Sigmoid colon (tissue), 3 donors: ENCODE results near the gene PTPRD.

Experiments used
- CTCF ChIP-seq, 4 experiments: fragments of 450-650 bp in 3 of 4; fragments of 200-600 bp in 1 of 4; IDR thresholded peaks; one replicate each; pipeline ENCODE4 v1.5.1; 2016 to 2019; ENCODE audit warnings: antibody characterized with exemption in 4 of 4, mild to moderate bottlenecking in 3 of 4, moderate library complexity in 2 of 4
- POLR2A ChIP-seq, 2 donors: fragments of 450-650 bp; IDR thresholded peaks; one replicate each; pipeline ENCODE4 v1.6.1; 2016; ENCODE audit warnings: antibody characterized with exemption in 2 of 2, mild to moderate bottlenecking in 2 of 2, moderate library complexity in 2 of 2

- TF ChIP-seq POLR2A (IDR thresholded peaks at IDR 0.05), result no peak
- TF ChIP-seq CTCF (IDR thresholded peaks at IDR 0.05), result no peak
Observed at GRCh38 chr9:10134266-10134665, 478.5 kb downstream of the PTPRD start.
